GM12892 (cell line): ENCODE measurements around the gene HYCC1.

ENCODE experiments used
- DNase-seq: peaks from one replicate; pipeline ENCODE4 v3.0.0; 2011; ENCODE audit not compliant: insufficient read length
- FAIRE-seq: peaks from 2 replicates; lab custom pipeline; 2011; peaks lifted over from hg19 to GRCh38; lab: Jason Lieb, UNC
- POLR2A ChIP-seq: IDR thresholded peaks from 2 replicates; pipeline ENCODE4 v1.6.1; 2011; ENCODE audit warnings: low read depth, low read length, control low read depth
- POLR2AphosphoS5 ChIP-seq: IDR thresholded peaks from 2 replicates; pipeline ENCODE4 v1.6.1; 2011; ENCODE audit warnings: low read depth, low read length, control low read depth
- TAF1 ChIP-seq: IDR thresholded peaks from 2 replicates; pipeline ENCODE4 v1.6.1; 2011; ENCODE audit warnings: low read depth, mild to moderate bottlenecking, control low read depth, low read length, borderline replicate concordance

Gene HYCC1

DNA sequence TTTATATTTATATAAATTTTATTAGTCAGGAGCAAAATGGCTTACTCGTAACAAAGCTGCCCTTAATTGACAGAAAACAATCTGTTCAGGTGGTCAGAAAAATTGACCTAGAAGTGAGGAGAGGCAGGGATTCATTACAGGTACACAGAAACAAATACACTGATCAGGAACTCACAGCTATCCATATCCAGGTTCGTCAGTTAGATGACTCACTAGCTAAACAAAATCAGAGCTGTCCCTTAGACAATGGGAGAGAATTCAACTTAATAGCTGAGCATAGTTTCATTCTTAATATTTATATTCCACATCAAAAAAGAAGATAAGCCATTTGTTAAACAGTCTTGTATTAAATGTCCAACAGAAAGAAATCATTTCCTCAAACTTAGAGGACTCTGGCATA is 41.7 kb downstream of the HYCC1 start:
- no peak for DNase-seq
- TF ChIP-seq TAF1, result no peak
- no peak for TF ChIP-seq POLR2A
- no peak for TF ChIP-seq POLR2AphosphoS5
- FAIRE-seq, result no peak

GRCh38 chr7:22969010-22969431 is 44.9 kb downstream of the HYCC1 start:
- TF ChIP-seq TAF1 (no peak), POLR2A (no peak), POLR2AphosphoS5 (no peak)
- DNase-seq (no peak), FAIRE-seq (peak; percentile 58)
